Pancreas (tissue), 10 donors: ENCODE measurements around the gene SAMD13. TPM values are rescaled to one million over a fixed set of nuclear protein-coding genes. Genes with fewer than 3 reads are reported as not detected.

Experiments used
- ATAC-seq, 4 donors: fragments of 200-7000 bp; cut with Tn5 transposase; one replicate each; pipeline versions ENCODE4 v1.8.0 to v1.9.1; 2020; ENCODE audit warnings: mild to moderate bottlenecking in 4 of 4, moderate library complexity in 4 of 4
- DNase-seq, 6 donors: peaks; one replicate each; pipeline ENCODE4 v3.0.0-alpha.2; 2020
- FAIRE-seq: peaks from 2 replicates; lab custom pipeline; 2012; peaks lifted over from hg19 to GRCh38; lab: Jason Lieb, UNC
- H3K27ac ChIP-seq, 4 donors: fragments of 200-600 bp; sonication (generic); 1 replicate in 3 of 4; 2 replicates in 1 of 4; pipeline versions ENCODE4 v1.5.0 to v1.8.0; 2020
- H3K27me3 ChIP-seq, 4 donors: fragments of 200-600 bp; one replicate each; pipeline ENCODE4 v1.8.0; 2021
- H3K36me3 ChIP-seq, 3 donors: fragments of 200-600 bp; sonication (generic) in 1 of 3; one replicate each; pipeline versions ENCODE4 v1.5.0 to v1.8.0; 2020 to 2021
- H3K4me1 ChIP-seq, 3 donors: fragments of 200-600 bp; one replicate each; pipeline ENCODE4 v1.8.0; 2021
- H3K4me3 ChIP-seq, 4 donors: fragments of 200-600 bp; sonication (generic) in 2 of 4; one replicate each; pipeline versions ENCODE4 v1.5.0 to v1.8.0; 2020 to 2021
- H3K9me3 ChIP-seq, 4 donors: fragments of 200-600 bp; one replicate each; pipeline ENCODE4 v1.8.0; 2021
- WGBS, 2 donors: extraction: QIAGEN DNeasy Blood & Tissue Kit; methylation state at CpG; one replicate each; pipeline ENCODE4 v1.1.7; 2013; 5-methylcytosine and 5-hydroxymethylcytosine counted together
- intact Hi-C, 3 donors: fragments of 100-400 bp; cut with DNase I; formaldehyde crosslinking; loops; one replicate each; pipeline versions ENCODE4 v1.11.1 to v1.14.2; 2022
- polyA plus RNA-seq, 2 donors: library from polyadenylated mRNA; stranded (reverse); fragments of 200-250 nt; gene quantifications; one replicate each; pipeline ENCODE4 v1.2.3, GENCODE V29; 2013
- total RNA-seq, 6 donors: library from RNA; stranded (reverse); fragmentation: NEBNext Ultra II Directional in 4 of 6; extraction: Animal tissue kit (Norgen Biotek cat#: 25700) in 4 of 6; gene quantifications; one replicate each; pipeline versions ENCODE4 v1.2.1 to v1.2.4, GENCODE V29; 2021 to 2023
- TF ChIP-seq, protein P1 (sequence below), 4 donors: fragments of 200-600 bp; sonication (generic) in 3 of 4; IDR thresholded peaks; one replicate each; pipeline versions ENCODE4 v1.5.0 to v1.8.0; 2021; ENCODE audit warnings: antibody characterized with exemption in 4 of 4
- donor health status: healthy with polysubstance abuse.
- donor health status: DM: no; HTN: no; CAD: no; lungs with moderate emphysema.
- donor health status: DM: no; HTN: no; CAD: no.
- donor health status: control.
- donor health status: control.
- donor health status: Bipolar disorder and iron deficiency.
- donor health status: DM: yes; HTN: yes; CAD: no.
- donor health status: DM: no; HTN: no; CAD: no.
- donor health status: DM: no; HTN: no; CAD: no.
- donor health status: DM: yes; HTN: yes; CAD: no.

Gene SAMD13
- total and polyA plus RNA-seq, 8 donors: 0.57 to 2.6 (median 0.67) TPM

- WGBS, 2 donors: 97% methylated on average over 5 of the region's 5 CpGs
- H3K4me3 ChIP-seq: no peak overlapping the region
- DNase-seq: no peak
- peaks cover 0 to 7% (median 0%) of the 10 kb centered on the region in 3 donors for H3K4me1 ChIP-seq
- no peak for FAIRE-seq
- no peak for ATAC-seq
- no peaks in the 10 kb centered on the region for H3K27me3 ChIP-seq
- no peaks in the 10 kb centered on the region for H3K9me3 ChIP-seq
- no peaks in the 10 kb centered on the region for H3K36me3 ChIP-seq
- intact Hi-C loops: no loop called here
- H3K27ac ChIP-seq: no peak overlapping the region
- TF ChIP-seq, protein P1, sequence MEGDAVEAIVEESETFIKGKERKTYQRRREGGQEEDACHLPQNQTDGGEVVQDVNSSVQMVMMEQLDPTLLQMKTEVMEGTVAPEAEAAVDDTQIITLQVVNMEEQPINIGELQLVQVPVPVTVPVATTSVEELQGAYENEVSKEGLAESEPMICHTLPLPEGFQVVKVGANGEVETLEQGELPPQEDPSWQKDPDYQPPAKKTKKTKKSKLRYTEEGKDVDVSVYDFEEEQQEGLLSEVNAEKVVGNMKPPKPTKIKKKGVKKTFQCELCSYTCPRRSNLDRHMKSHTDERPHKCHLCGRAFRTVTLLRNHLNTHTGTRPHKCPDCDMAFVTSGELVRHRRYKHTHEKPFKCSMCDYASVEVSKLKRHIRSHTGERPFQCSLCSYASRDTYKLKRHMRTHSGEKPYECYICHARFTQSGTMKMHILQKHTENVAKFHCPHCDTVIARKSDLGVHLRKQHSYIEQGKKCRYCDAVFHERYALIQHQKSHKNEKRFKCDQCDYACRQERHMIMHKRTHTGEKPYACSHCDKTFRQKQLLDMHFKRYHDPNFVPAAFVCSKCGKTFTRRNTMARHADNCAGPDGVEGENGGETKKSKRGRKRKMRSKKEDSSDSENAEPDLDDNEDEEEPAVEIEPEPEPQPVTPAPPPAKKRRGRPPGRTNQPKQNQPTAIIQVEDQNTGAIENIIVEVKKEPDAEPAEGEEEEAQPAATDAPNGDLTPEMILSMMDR (IDR thresholded peaks at IDR 0.05): no peak
Observed at GRCh38 chr1:84368441-84368840, 66.9 kb downstream of the SAMD13 start.

DNA sequence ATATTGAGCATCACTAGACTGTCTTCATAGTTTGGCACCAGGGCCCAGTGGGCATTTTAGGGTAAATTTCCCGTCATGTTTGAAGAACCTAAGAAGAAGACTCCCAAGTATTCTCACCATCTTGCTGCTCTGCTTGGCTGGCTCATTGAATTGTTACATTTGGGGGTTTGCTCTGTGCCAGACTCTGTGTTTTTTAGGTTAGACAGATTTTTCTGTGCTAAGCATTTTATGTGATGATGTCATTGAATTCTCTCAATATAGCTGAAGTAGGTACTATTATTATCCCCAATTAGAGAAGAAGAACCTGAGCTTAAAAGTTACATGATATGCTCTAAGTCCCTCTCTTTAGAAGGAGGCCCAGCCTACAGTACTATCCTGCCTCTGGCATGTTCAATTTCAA is 68.8 kb downstream of the SAMD13 start:
- Histone ChIP-seq H3K4me1 (peaks cover 0 to 7% (median 0%) of the 10 kb centered on the region in 3 donors), H3K4me3 (no peak overlapping the region), H3K9me3 (no peaks in the 10 kb centered on the region), H3K27me3 (no peaks in the 10 kb centered on the region), H3K36me3 (no peaks in the 10 kb centered on the region), H3K27ac (no peak overlapping the region)
- TF ChIP-seq, protein P1 (IDR thresholded peaks at IDR 0.05): no peak
- no peak for DNase-seq
- intact Hi-C loops: no loop called here
- no peak for ATAC-seq
- WGBS, 2 donors: 86 to 88% methylated on average over 1 of the region's 1 CpG
- no peak for FAIRE-seq

GRCh38 chr1:84370831-84371394 is 69.4 kb downstream of the SAMD13 start:
- Histone ChIP-seq H3K9me3 (no peaks in the 10 kb centered on the region), H3K36me3 (no peaks in the 10 kb centered on the region), H3K27ac (no peak overlapping the region), H3K4me1 (peaks cover 0 to 5% (median 0%) of the 10 kb centered on the region in 3 donors), H3K4me3 (no peak overlapping the region), H3K27me3 (no peaks in the 10 kb centered on the region)
- intact Hi-C loops: no loop called here
- FAIRE-seq (no peak), ATAC-seq (peak in 1 of 4 donors; percentile 44), DNase-seq (no peak)
- TF ChIP-seq, protein P1 (IDR thresholded peaks at IDR 0.05): no peak
- WGBS, 2 donors: 89 to 96% methylated on average over 4 of the region's 4 CpGs

GRCh38 chr1:84373436-84374141 is 72.1 kb downstream of the SAMD13 start:
- 44 to 46% methylated on average over 2 of the region's 2 CpGs for WGBS, 2 donors
- ATAC-seq (no peak), DNase-seq (no peak), FAIRE-seq (no peak)
- no peaks in the 10 kb centered on the region for H3K4me1 ChIP-seq
- intact Hi-C loops: no loop called here
- H3K36me3 ChIP-seq: no peaks in the 10 kb centered on the region
- no peak overlapping the region for H3K27ac ChIP-seq
- H3K4me3 ChIP-seq: no peak overlapping the region
- TF ChIP-seq, protein P1 (IDR thresholded peaks at IDR 0.05): no peak
- no peaks in the 10 kb centered on the region for H3K27me3 ChIP-seq
- H3K9me3 ChIP-seq: no peaks in the 10 kb centered on the region
